H9 (cell line): ENCODE data around the gene PSMB5. TPM values are rescaled to one million over a fixed set of nuclear protein-coding genes. Genes with fewer than 3 reads are reported as not detected.

ENCODE experiments used
- DNase-seq: peaks from one replicate; pipeline ENCODE4 v3.0.0-alpha.2; 2017
- H2AFZ ChIP-seq: one replicate; pipeline ENCODE4 v1.6.1; 2013; ENCODE audit warnings: mild to moderate bottlenecking, low read length, control low read depth, moderate library complexity
- H2AK5ac ChIP-seq: 2 replicates; pipeline ENCODE4 v1.6.1; 2013; ENCODE audit warnings: low read length, control low read depth, mixed read lengths; ENCODE audit not compliant: insufficient read length
- H2BK120ac ChIP-seq: one replicate; pipeline ENCODE4 v1.6.1; 2013; ENCODE audit warnings: low read depth, mild to moderate bottlenecking, low read length, control low read depth, inconsistent platforms; ENCODE audit not compliant: poor library complexity, severe bottlenecking
- H2BK12ac ChIP-seq: 2 replicates; pipeline ENCODE4 v1.6.1; 2013; ENCODE audit warnings: low read length, control low read depth, mixed read lengths, low read depth; ENCODE audit not compliant: insufficient read length
- H2BK15ac ChIP-seq: 2 replicates; pipeline ENCODE4 v1.6.1; 2013; ENCODE audit warnings: low read depth, low read length, control low read depth
- H2BK20ac ChIP-seq: one replicate; pipeline ENCODE4 v1.6.1; 2013; ENCODE audit warnings: low read depth, mild to moderate bottlenecking, low read length, control low read depth, inconsistent platforms; ENCODE audit not compliant: poor library complexity, severe bottlenecking
- H2BK5ac ChIP-seq: 2 replicates; pipeline ENCODE4 v1.6.1; 2013; ENCODE audit warnings: low read length, control low read depth, mixed read lengths; ENCODE audit not compliant: insufficient read length
- H3K14ac ChIP-seq: 2 replicates; pipeline ENCODE4 v1.6.1; 2013; ENCODE audit warnings: low read length, control low read depth; ENCODE audit not compliant: insufficient read depth
- H3K18ac ChIP-seq: 2 replicates; pipeline ENCODE4 v1.6.1; 2013; ENCODE audit warnings: low read depth, mild to moderate bottlenecking, mixed read lengths, low read length, control low read depth; ENCODE audit not compliant: insufficient read length
- H3K23ac ChIP-seq: 2 replicates; pipeline ENCODE4 v1.6.1; 2013; ENCODE audit warnings: low read length, control low read depth, mixed read lengths, low read depth; ENCODE audit not compliant: insufficient read length
- H3K23me2 ChIP-seq: 2 replicates; pipeline ENCODE4 v1.6.1; 2013; ENCODE audit warnings: low read depth, mild to moderate bottlenecking, mixed read lengths, low read length, control low read depth; ENCODE audit not compliant: insufficient read length, poor library complexity, severe bottlenecking
- H3K27ac ChIP-seq: 2 replicates; pipeline ENCODE4 v1.5.1; 2013; ENCODE audit warnings: low read length, control low read depth, mixed read lengths, low read depth; ENCODE audit not compliant: insufficient read length
- H3K27me3 ChIP-seq: 2 replicates; pipeline ENCODE4 v1.6.1; 2013; ENCODE audit warnings: low read length, control low read depth, inconsistent platforms; ENCODE audit not compliant: insufficient read depth
- H3K4ac ChIP-seq: 2 replicates; pipeline ENCODE4 v1.6.1; 2013; ENCODE audit warnings: low read depth, mild to moderate bottlenecking, control low read depth, inconsistent platforms, low read length, moderate library complexity
- H3K4me1 ChIP-seq: 2 replicates; pipeline ENCODE4 v1.6.1; 2013; ENCODE audit warnings: low read length, control low read depth, inconsistent platforms; ENCODE audit not compliant: insufficient read depth
- H3K4me2 ChIP-seq: 2 replicates; pipeline ENCODE4 v1.6.1; 2013; ENCODE audit warnings: low read length, control low read depth, mixed read lengths; ENCODE audit not compliant: insufficient read length, insufficient read depth
- H3K56ac ChIP-seq: 2 replicates; pipeline ENCODE4 v1.6.1; 2013; ENCODE audit warnings: low read depth, mild to moderate bottlenecking, mixed read lengths, low read length, control low read depth; ENCODE audit not compliant: insufficient read length
- H3K79me1 ChIP-seq: 2 replicates; pipeline ENCODE4 v1.6.1; 2013; ENCODE audit warnings: low read depth, mild to moderate bottlenecking, moderate library complexity, low read length, control low read depth, inconsistent platforms; ENCODE audit not compliant: insufficient read depth, poor library complexity, severe bottlenecking
- H3K79me2 ChIP-seq: 2 replicates; pipeline ENCODE4 v1.6.1; 2013; ENCODE audit warnings: low read length, control low read depth, inconsistent platforms; ENCODE audit not compliant: insufficient read depth
- H3K9ac ChIP-seq: 2 replicates; pipeline ENCODE4 v1.6.1; 2013; ENCODE audit warnings: low read length, control low read depth, mixed read lengths; ENCODE audit not compliant: insufficient read length; ENCODE audit errors: extremely low read depth
- H3K9me3 ChIP-seq: one replicate; pipeline ENCODE4 v1.6.1; 2013; ENCODE audit warnings: low read depth, low read length, inconsistent platforms; ENCODE audit not compliant: control insufficient read depth
- H3T11ph ChIP-seq: one replicate; pipeline ENCODE4 v1.6.1; 2013; ENCODE audit warnings: mild to moderate bottlenecking, low read length, control low read depth, inconsistent platforms
- H4K20me1 ChIP-seq: one replicate; pipeline ENCODE4 v1.6.1; 2013; ENCODE audit not compliant: control insufficient read depth, insufficient read length, insufficient read depth
- H4K5ac ChIP-seq: 2 replicates; pipeline ENCODE4 v1.6.1; 2013; ENCODE audit warnings: low read depth, mild to moderate bottlenecking, mixed read lengths, low read length, control low read depth; ENCODE audit not compliant: insufficient read length
- H4K8ac ChIP-seq: replicated peaks from 2 replicates; pipeline ENCODE4 v1.6.1; 2013; ENCODE audit warnings: low read length, control low read depth, mixed read lengths, low read depth; ENCODE audit not compliant: insufficient read length
- H4K91ac ChIP-seq: 2 replicates; pipeline ENCODE4 v1.6.1; 2013; ENCODE audit warnings: low read depth, mild to moderate bottlenecking, moderate library complexity, mixed read lengths, low read length, control low read depth; ENCODE audit not compliant: insufficient read length
- H3K27ac Mint-ChIP-seq, 3 experiments: 2 replicates in 2 of 3; 3 replicates in 1 of 3; pipeline ENCODE4 v1.8.0; 2020 to 2021; ENCODE audit warnings: mixed read lengths in 3 of 3, mild to moderate bottlenecking in 1 of 3, moderate library complexity in 1 of 3
- H3K27me3 Mint-ChIP-seq: 2 replicates; pipeline ENCODE4 v1.8.0; 2021; ENCODE audit warnings: low read depth, mild to moderate bottlenecking, moderate library complexity, mixed read lengths
- H3K36me3 Mint-ChIP-seq, 3 experiments: 2 replicates in 2 of 3; 3 replicates in 1 of 3; pipeline ENCODE4 v1.8.0; 2020 to 2021; ENCODE audit warnings: low read depth in 3 of 3, mixed read lengths in 3 of 3; ENCODE audit not compliant: insufficient read depth in 1 of 3
- H3K4me1 Mint-ChIP-seq, 2 experiments: 2 replicates each; pipeline ENCODE4 v1.8.0; 2020; ENCODE audit warnings: mixed read lengths in 2 of 2
- H3K4me3 Mint-ChIP-seq, 2 experiments: 2 replicates in 1 of 2; 3 replicates in 1 of 2; pipeline ENCODE4 v1.8.0; 2020 to 2021; ENCODE audit warnings: mild to moderate bottlenecking in 2 of 2, mixed read lengths in 2 of 2, moderate library complexity in 1 of 2
- H3K9me3 Mint-ChIP-seq, 2 experiments: 2 replicates in 1 of 2; 3 replicates in 1 of 2; pipeline ENCODE4 v1.8.0; 2020; ENCODE audit warnings: mild to moderate bottlenecking in 2 of 2, mixed read lengths in 2 of 2, moderate library complexity in 1 of 2
- CTCF ChIP-seq: fragments of 200-600 bp; sonication (generic); conservative IDR thresholded peaks from 3 replicates; pipeline ENCODE4 v1.8.0; 2021; ENCODE audit warnings: antibody characterized with exemption, mild to moderate bottlenecking
- WGBS: extraction: QIAGEN DNeasy Blood & Tissue Kit; methylation state at CpG from one replicate; pipeline ENCODE4 v1.1.7; 2013; ENCODE audit warnings: missing lambda C conversion rate, low lambda C conversion rate, mixed read lengths; ENCODE audit not compliant: insufficient read length; ENCODE audit errors: extremely low coverage; 5-methylcytosine and 5-hydroxymethylcytosine counted together
- total RNA-seq: library from RNA; stranded (reverse); gene quantifications from 2 replicates; pipeline ENCODE4 v1.2.1, GENCODE V29; 2021

Gene PSMB5
- total RNA-seq, 1 experiment from 2014 or later = 252 TPM

GRCh38 chr14:23021889-23022442 is 12.7 kb downstream of the PSMB5 start:
- no peak overlapping the region for H4K5ac ChIP-seq
- Mint-ChIP-seq H3K27ac (peak overlapping the region in 1 of 3 experiments; percentile 25; a peak in 1 of 7 replicates), H3K9me3 (no peaks in the 10 kb centered on the region), H3K4me3 (no peak overlapping the region), H3K27me3 (no peaks in the 10 kb centered on the region), H3K36me3 (peaks cover 19 to 21% (median 21%) of the 10 kb centered on the region in 3 experiments; a peak in 6 of 7 replicates), H3K4me1 (peaks cover 37 to 39% of the 10 kb centered on the region in 2 experiments)
- H3K4ac ChIP-seq = no peak overlapping the region
- no peak overlapping the region for H3K23ac ChIP-seq
- H3K27ac ChIP-seq = no peak overlapping the region
- no peaks in the 10 kb centered on the region for H3K27me3 ChIP-seq
- H2BK120ac ChIP-seq = no peak overlapping the region
- H2AK5ac ChIP-seq = no peak overlapping the region
- H3K79me1 ChIP-seq = no peaks in the 10 kb centered on the region
- no peak overlapping the region for H2BK20ac ChIP-seq
- TF ChIP-seq CTCF = no peak
- H2AFZ ChIP-seq = no peak overlapping the region
- no peak overlapping the region for H3T11ph ChIP-seq
- no peaks in the 10 kb centered on the region for H3K79me2 ChIP-seq
- no peaks in the 10 kb centered on the region for H3K23me2 ChIP-seq
- no peak overlapping the region for H3K9ac ChIP-seq
- no peaks in the 10 kb centered on the region for H3K4me1 ChIP-seq
- H3K9me3 ChIP-seq = no peaks in the 10 kb centered on the region
- H2BK5ac ChIP-seq = no peak overlapping the region
- no peak overlapping the region for H3K4me2 ChIP-seq
- no peak overlapping the region for H2BK12ac ChIP-seq
- no peak for DNase-seq
- whole genome bisulfite sequencing = no CpG with 5 or more reads among the region's 7 CpGs
- no peak overlapping the region for H2BK15ac ChIP-seq
- no peak overlapping the region; the same call in 1 of the 2 replicates for H3K14ac ChIP-seq
- H3K18ac ChIP-seq = no peak overlapping the region
- H4K8ac ChIP-seq = no peak overlapping the region
- no peak overlapping the region for H4K91ac ChIP-seq
- H4K20me1 ChIP-seq = no peaks in the 10 kb centered on the region
- H3K56ac ChIP-seq = no peak overlapping the region
